ENCODE measurements around the gene PSME3IP1.

The PSME3IP1 gene

DNA sequence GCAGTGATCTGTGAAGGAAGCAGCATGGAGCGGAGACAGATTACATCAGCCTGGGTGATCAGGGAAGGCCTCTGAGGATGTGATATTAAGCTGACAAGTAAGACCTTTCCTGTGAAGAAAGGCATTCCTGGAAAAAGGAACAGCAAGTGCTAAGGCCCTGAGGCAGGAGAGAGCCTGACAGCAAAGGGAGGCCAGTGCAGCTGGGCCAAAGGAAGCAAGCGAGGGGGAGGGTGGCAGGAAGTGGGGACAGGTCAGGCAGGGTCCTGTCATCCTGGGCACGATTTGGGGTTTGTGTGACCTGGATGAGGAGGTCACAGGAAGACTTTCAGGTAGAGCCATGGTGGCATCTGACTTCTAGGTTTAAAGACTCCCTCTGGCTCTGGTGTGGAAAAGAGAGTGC lies 81.1 kb downstream of the PSME3IP1 start:
- H3K4me1 ChIP-seq (ENCODE audit: low read length): peaks cover 39% of the 10 kb centered on the region
- no peak overlapping the region for H3K4me2 ChIP-seq (ENCODE audit: low read length)
- no peak overlapping the region for H3K27ac ChIP-seq (ENCODE audit: low read length)
- H3K9me3 ChIP-seq (ENCODE audit: insufficient read depth, low read length): no peaks in the 10 kb centered on the region
- no peaks in the 10 kb centered on the region for H3K27me3 ChIP-seq (ENCODE audit: low read depth, low read length)
- no peak overlapping the region for H3K4me3 ChIP-seq (ENCODE audit: low read length)
- no peak overlapping the region for H2AFZ ChIP-seq (ENCODE audit: low read depth, low read length)
- no peaks in the 10 kb centered on the region for H3K79me2 ChIP-seq (ENCODE audit: low read length)
- H3K36me3 ChIP-seq (replicated peaks; ENCODE audit: low read depth, low read length): no peaks in the 10 kb centered on the region
- H4K20me1 ChIP-seq (ENCODE audit: insufficient read depth, low read length): no peaks in the 10 kb centered on the region
- H3K9ac ChIP-seq (ENCODE audit: low read length): no peak overlapping the region
- no peak for TF ChIP-seq EZH2phosphoT487 (IDR thresholded peaks at IDR 0.05; ENCODE audit: low read depth)
- TF ChIP-seq, protein P1, sequence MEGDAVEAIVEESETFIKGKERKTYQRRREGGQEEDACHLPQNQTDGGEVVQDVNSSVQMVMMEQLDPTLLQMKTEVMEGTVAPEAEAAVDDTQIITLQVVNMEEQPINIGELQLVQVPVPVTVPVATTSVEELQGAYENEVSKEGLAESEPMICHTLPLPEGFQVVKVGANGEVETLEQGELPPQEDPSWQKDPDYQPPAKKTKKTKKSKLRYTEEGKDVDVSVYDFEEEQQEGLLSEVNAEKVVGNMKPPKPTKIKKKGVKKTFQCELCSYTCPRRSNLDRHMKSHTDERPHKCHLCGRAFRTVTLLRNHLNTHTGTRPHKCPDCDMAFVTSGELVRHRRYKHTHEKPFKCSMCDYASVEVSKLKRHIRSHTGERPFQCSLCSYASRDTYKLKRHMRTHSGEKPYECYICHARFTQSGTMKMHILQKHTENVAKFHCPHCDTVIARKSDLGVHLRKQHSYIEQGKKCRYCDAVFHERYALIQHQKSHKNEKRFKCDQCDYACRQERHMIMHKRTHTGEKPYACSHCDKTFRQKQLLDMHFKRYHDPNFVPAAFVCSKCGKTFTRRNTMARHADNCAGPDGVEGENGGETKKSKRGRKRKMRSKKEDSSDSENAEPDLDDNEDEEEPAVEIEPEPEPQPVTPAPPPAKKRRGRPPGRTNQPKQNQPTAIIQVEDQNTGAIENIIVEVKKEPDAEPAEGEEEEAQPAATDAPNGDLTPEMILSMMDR (IDR thresholded peaks at IDR 0.05; ENCODE audit: low read depth, low read length): no peak

DNA sequence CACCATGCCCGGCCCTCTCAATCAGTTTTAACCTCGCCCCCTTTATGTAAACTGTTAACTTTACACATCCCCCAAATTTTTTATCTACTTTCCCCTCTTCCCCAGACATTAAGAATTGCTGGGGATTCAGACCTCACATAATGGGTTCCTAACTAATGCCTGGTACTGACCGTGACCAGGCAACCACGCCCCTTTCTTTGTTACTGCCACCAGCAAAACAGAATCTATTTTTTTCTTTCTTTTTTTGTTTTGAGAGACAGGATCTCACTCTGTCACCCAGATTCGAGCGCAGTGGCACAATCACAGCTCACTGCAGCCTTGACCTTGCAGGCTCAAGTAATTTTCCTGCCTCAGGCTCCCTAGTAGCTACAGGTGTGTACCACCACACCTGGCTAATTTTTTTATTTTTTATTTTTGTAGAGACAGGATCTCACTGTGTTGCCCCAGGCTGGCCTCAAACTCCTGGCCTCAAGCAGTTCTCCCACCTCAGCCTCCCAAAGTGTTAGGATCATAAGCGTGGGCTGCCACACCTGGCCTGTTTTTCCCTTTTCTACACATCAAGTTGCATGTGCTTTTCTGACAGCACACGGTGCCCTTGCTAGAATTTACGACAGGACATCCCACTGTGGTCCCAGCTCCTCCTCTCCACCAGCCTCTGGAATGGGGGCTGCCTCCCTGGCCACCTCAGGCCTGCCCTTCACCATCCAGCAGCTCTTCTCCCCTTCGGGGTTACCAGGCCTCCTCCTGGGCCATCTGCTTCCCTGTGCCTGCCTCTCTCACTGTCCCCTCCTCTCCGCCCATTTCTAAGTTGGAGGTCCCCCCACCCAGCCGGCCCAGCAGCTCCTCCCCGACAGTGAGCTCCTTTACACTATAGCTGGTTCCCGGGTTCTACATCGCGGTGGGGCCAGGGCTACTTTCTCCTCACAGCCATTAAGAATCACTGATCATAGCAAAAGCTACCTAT lies 82.7 kb downstream of the PSME3IP1 start:
- Histone ChIP-seq H3K27me3 (ENCODE audit: low read depth, low read length) (no peaks in the 10 kb centered on the region), H3K27ac (ENCODE audit: low read length) (no peak overlapping the region), H3K79me2 (ENCODE audit: low read length) (no peaks in the 10 kb centered on the region), H3K9me3 (ENCODE audit: insufficient read depth, low read length) (no peaks in the 10 kb centered on the region), H3K4me2 (ENCODE audit: low read length) (no peak overlapping the region), H3K4me3 (ENCODE audit: low read length) (no peak overlapping the region), H2AFZ (ENCODE audit: low read depth, low read length) (no peak overlapping the region), H3K9ac (ENCODE audit: low read length) (no peak overlapping the region), H3K4me1 (ENCODE audit: low read length) (peaks cover 35% of the 10 kb centered on the region), H4K20me1 (ENCODE audit: insufficient read depth, low read length) (no peaks in the 10 kb centered on the region), H3K36me3 (replicated peaks; ENCODE audit: low read depth, low read length) (no peaks in the 10 kb centered on the region)
- no peak for TF ChIP-seq EZH2phosphoT487 (IDR thresholded peaks at IDR 0.05; ENCODE audit: low read depth)
- TF ChIP-seq, protein P1 (IDR thresholded peaks at IDR 0.05; ENCODE audit: low read depth, low read length): no peak

All from OCI-LY3 (cell line).